GM12878 (cell line): ENCODE data around the gene PDE6A. TPM values are rescaled to one million over a fixed set of nuclear protein-coding genes. Genes with fewer than 3 reads are reported as not detected.

Experiments used
- ATAC-seq: fragments of 200-7000 bp; cut with Tn5 transposase; 3 replicates; pipeline ENCODE4 v1.9.1; 2020; ENCODE audit warnings: mild to moderate bottlenecking, moderate library complexity
- BruUV-seq: library from RNA; stranded (reverse); fragments of 400-500 nt; replicated peaks from 2 replicates; lab custom pipeline; 2021; lab: Mats Ljungman, UMichigan
- CTCF ChIA-PET: fragments of 300-600 bp; sonication (Branson Sonifier 250); formaldehyde crosslinking; extraction: SDS; loops from one replicate; lab custom pipeline; 2021; ENCODE audit warnings: inconsistent platforms; lab: Yijun Ruan, JAX
- POLR2A ChIA-PET: fragments of 350-600 bp; formaldehyde crosslinking; extraction: SDS; loops from one replicate; lab custom pipeline; 2021; ENCODE audit warnings: inconsistent platforms; lab: Charles Lee
- RAD21 ChIA-PET: fragments of 300-600 bp; sonication (Branson Sonifier 250); formaldehyde crosslinking; loops from one replicate; lab custom pipeline; 2023; ENCODE audit warnings: antibody characterized with exemption; ENCODE audit not compliant: unreplicated experiment; lab: Charles Lee
- SMC1A ChIA-PET: fragments of 300-600 bp; sonication (Branson Sonifier 250); formaldehyde crosslinking; loops from one replicate; lab custom pipeline; 2023; ENCODE audit not compliant: unreplicated experiment, uncharacterized antibody; lab: Charles Lee
- DNase-seq: peaks from one replicate; pipeline ENCODE4 v3.0.0-alpha.2; 2011; ENCODE audit warnings: low read depth, low spot score
- FAIRE-seq: peaks from 3 replicates; lab custom pipeline; 2011; peaks lifted over from hg19 to GRCh38; lab: Jason Lieb, UNC
- H2AFZ ChIP-seq: 2 replicates; pipeline ENCODE4 v1.6.0; 2011; ENCODE audit warnings: low read depth, low read length, control low read depth; ENCODE audit not compliant: control insufficient read depth
- H3K27ac ChIP-seq: 2 replicates; pipeline ENCODE4 v1.5.1; 2011; ENCODE audit warnings: control low read depth; ENCODE audit not compliant: control insufficient read depth, insufficient read depth
- H3K27me3 ChIP-seq, 2 experiments: replicated peaks in 1 of 2; 2 replicates each; pipeline versions ENCODE4 v1.6.0 to v1.6.1; 2011; ENCODE audit warnings: low read length in 1 of 2; ENCODE audit not compliant: control insufficient read depth in 2 of 2, insufficient read depth in 2 of 2
- H3K36me3 ChIP-seq, 2 experiments: 2 replicates each; pipeline ENCODE4 v1.5.1; 2011; ENCODE audit warnings: low read length in 1 of 2; ENCODE audit not compliant: control insufficient read depth in 2 of 2, insufficient read depth in 2 of 2
- H3K4me1 ChIP-seq: 2 replicates; pipeline ENCODE4 v1.6.1; 2011; ENCODE audit warnings: mild to moderate bottlenecking, low read length, moderate library complexity, mixed read lengths; ENCODE audit not compliant: control insufficient read depth, insufficient read depth
- H3K4me2 ChIP-seq: 2 replicates; pipeline ENCODE4 v1.6.0; 2011; ENCODE audit warnings: control low read depth; ENCODE audit not compliant: control insufficient read depth, insufficient read depth
- H3K4me3 ChIP-seq: fragments of 200-600 bp; sonication (generic); 2 replicates; pipeline ENCODE4 v1.5.1; 2016
- H3K79me2 ChIP-seq: 2 replicates; pipeline ENCODE4 v1.6.0; 2011; ENCODE audit warnings: low read length; ENCODE audit not compliant: control insufficient read depth, insufficient read depth
- H3K9ac ChIP-seq: 2 replicates; pipeline ENCODE4 v1.8.0; 2011; ENCODE audit warnings: low read length, control low read depth, mixed read lengths; ENCODE audit not compliant: control insufficient read depth, insufficient read depth
- H3K9me3 ChIP-seq: replicated peaks from 3 replicates; pipeline ENCODE4 v1.5.1; 2011; ENCODE audit warnings: mild to moderate bottlenecking, low read length; ENCODE audit not compliant: control insufficient read depth, insufficient read depth
- H4K20me1 ChIP-seq: 2 replicates; pipeline ENCODE4 v1.6.0; 2011; ENCODE audit not compliant: control insufficient read depth, insufficient read depth
- CHD1 ChIP-seq: IDR thresholded peaks from 2 replicates; pipeline ENCODE4 v1.6.1; 2012; ENCODE audit warnings: low read depth, low read length, improper control_type of control experiment
- CREB1 ChIP-seq: IDR thresholded peaks from 2 replicates; pipeline ENCODE4 v1.6.1; 2012; ENCODE audit warnings: low read depth, mild to moderate bottlenecking, inconsistent platforms
- EP300 ChIP-seq, 2 experiments: fragments of 150-350 bp in 1 of 2; IDR thresholded peaks; 2 replicates each; pipeline ENCODE4 v1.6.1; 2011 to 2012; ENCODE audit warnings: low read depth in 2 of 2, low read length in 2 of 2, borderline replicate concordance in 1 of 2, improper control_type of control experiment in 1 of 2, inconsistent platforms in 1 of 2; ENCODE audit not compliant: control insufficient read depth in 1 of 2
- IKZF1 ChIP-seq: fragments of 450-650 bp; conservative IDR thresholded peaks from 2 replicates; pipeline ENCODE4 v1.6.1; 2017; ENCODE audit warnings: antibody characterized with exemption, mild to moderate bottlenecking
- IRF3 ChIP-seq: fragments of 450-650 bp; IDR thresholded peaks from 2 replicates; pipeline ENCODE4 v1.6.1; 2014; ENCODE audit warnings: mild to moderate bottlenecking
- NFXL1 ChIP-seq: fragments of 450-650 bp; IDR thresholded peaks from 2 replicates; pipeline ENCODE4 v1.6.1; 2017; ENCODE audit warnings: antibody characterized with exemption, mild to moderate bottlenecking, borderline replicate concordance
- PAX8 ChIP-seq: fragments of 450-650 bp; IDR thresholded peaks from 2 replicates; pipeline ENCODE4 v1.6.1; 2017; ENCODE audit warnings: mild to moderate bottlenecking, moderate library complexity
- PKNOX1 ChIP-seq: fragments of 450-650 bp; IDR thresholded peaks from 2 replicates; pipeline ENCODE4 v1.6.1; 2016; ENCODE audit warnings: mild to moderate bottlenecking
- RAD51 ChIP-seq: fragments of 450-650 bp; IDR thresholded peaks from 2 replicates; pipeline ENCODE4 v1.6.1; 2016; ENCODE audit warnings: moderate library complexity, mild to moderate bottlenecking, inconsistent platforms
- RCOR1 ChIP-seq: conservative IDR thresholded peaks from 2 replicates; pipeline ENCODE4 v1.6.1; 2012; ENCODE audit warnings: low read depth, low read length, improper control_type of control experiment
- RFX5 ChIP-seq: IDR thresholded peaks from 2 replicates; pipeline ENCODE4 v1.6.1; 2011; ENCODE audit warnings: low read depth, low read length, improper control_type of control experiment
- STAT1 ChIP-seq: fragments of 450-650 bp; conservative IDR thresholded peaks from 2 replicates; pipeline ENCODE4 v1.6.1; 2014; ENCODE audit warnings: antibody characterized with exemption, mild to moderate bottlenecking
- STAT3 ChIP-seq: IDR thresholded peaks from 2 replicates; pipeline ENCODE4 v1.6.1; 2011; ENCODE audit warnings: low read depth, low read length, improper control_type of control experiment
- SUPT20H ChIP-seq: IDR thresholded peaks from 2 replicates; pipeline ENCODE4 v1.6.1; 2011; ENCODE audit warnings: low read depth, mild to moderate bottlenecking, low read length, moderate library complexity, borderline replicate concordance; ENCODE audit not compliant: control insufficient read depth
- TCF12 ChIP-seq: IDR thresholded peaks from 2 replicates; pipeline ENCODE4 v1.6.1; 2011; ENCODE audit warnings: low read depth, mild to moderate bottlenecking, low read length
- ZBED1 ChIP-seq: IDR thresholded peaks from 2 replicates; pipeline ENCODE4 v1.6.1; 2016; ENCODE audit warnings: borderline replicate concordance
- ZZZ3 ChIP-seq: IDR thresholded peaks from 2 replicates; pipeline ENCODE4 v1.6.1; 2011; ENCODE audit warnings: low read depth; ENCODE audit not compliant: control insufficient read depth, insufficient read length
- WGBS: methylation state at CpG from one replicate; pipeline ENCODE4 v1.1.6; 2016; ENCODE audit warnings: low lambda C conversion rate; ENCODE audit not compliant: insufficient replicate concordance, insufficient coverage; ENCODE audit errors: missing lambda C conversion rate; 5-methylcytosine and 5-hydroxymethylcytosine counted together
- in situ Hi-C: fragments of 300-500 bp; cut with MboI; formaldehyde crosslinking; loops from 9 replicates; pipeline ENCODE4 v1.14.3; 2018; ENCODE audit warnings: mixed read lengths
- intact Hi-C: fragments of 100-400 bp; cut with micrococcal nuclease; formaldehyde crosslinking; loops from one replicate; pipeline ENCODE4 v1.14.2; 2022; ENCODE audit not compliant: unreplicated experiment
- polyA plus RNA-seq, 11 experiments: library from polyadenylated mRNA; depleted of rRNA in 4 of 11; unstranded in 6 of 11; stranded (reverse) in 5 of 11; fragments of >200 nt; fragmentation: Nextera tagmentation in 4 of 11; fragmentation: Illumina TruSeq in 1 of 11; extraction: Ambion mirVana in 4 of 11; extraction: Trizol in 1 of 11; gene quantifications; 1 replicate in 1 of 11; 2 replicates in 10 of 11; pipeline versions ENCODE4 v1.2.1 to v1.2.3, GENCODE V29; 2011 to 2016; ENCODE audit warnings: inconsistent platforms in 2 of 11, missing spikeins in 2 of 11, low read depth in 1 of 11
- total RNA-seq, 4 experiments: library from RNA; depleted of rRNA in 3 of 4; stranded (reverse); fragments of >200 nt in 3 of 4; fragmentation: Illumina TruSeq in 1 of 4; extraction: Trizol in 1 of 4; gene quantifications; 2 replicates each; pipeline versions ENCODE4 v1.2.1 to v1.2.3, GENCODE V29; 2013 to 2021
- TF ChIP-seq, protein P1 (sequence below): fragments of 450-650 bp; IDR thresholded peaks from 2 replicates; pipeline ENCODE4 v1.6.1; 2016; ENCODE audit warnings: mild to moderate bottlenecking

The PDE6A gene
- total and polyA plus RNA-seq, 10 of the 15 experiments (the other 5 are each of a cell fraction or from before 2014, with no cell fraction given) = 0.05 to 0.26 TPM; not detected in 8

GRCh38 chr5:149808264-149808982 is 136.2 kb downstream of the PDE6A start:
- H3K9ac ChIP-seq = no peak overlapping the region
- 83% methylated on average over 5 of the region's 5 CpGs for WGBS
- no peaks in the 10 kb centered on the region for H4K20me1 ChIP-seq
- peaks cover 60% of the 10 kb centered on the region for H3K4me1 ChIP-seq
- no peaks in the 10 kb centered on the region for H3K27me3 ChIP-seq
- no TSS peak for BruUV-seq
- peaks cover 6 to 8% of the 10 kb centered on the region in 2 experiments; a peak in 2 of 4 replicates for H3K36me3 ChIP-seq
- no peak for TF ChIP-seq NFXL1
- no peak for TF ChIP-seq TCF12
- TF ChIP-seq PAX8 = no peak
- TF ChIP-seq IRF3 = no peak
- TF ChIP-seq RAD51 = no peak
- TF ChIP-seq ZZZ3 = no peak
- no peak for TF ChIP-seq RFX5
- TF ChIP-seq SUPT20H = no peak
- TF ChIP-seq, protein P1, sequence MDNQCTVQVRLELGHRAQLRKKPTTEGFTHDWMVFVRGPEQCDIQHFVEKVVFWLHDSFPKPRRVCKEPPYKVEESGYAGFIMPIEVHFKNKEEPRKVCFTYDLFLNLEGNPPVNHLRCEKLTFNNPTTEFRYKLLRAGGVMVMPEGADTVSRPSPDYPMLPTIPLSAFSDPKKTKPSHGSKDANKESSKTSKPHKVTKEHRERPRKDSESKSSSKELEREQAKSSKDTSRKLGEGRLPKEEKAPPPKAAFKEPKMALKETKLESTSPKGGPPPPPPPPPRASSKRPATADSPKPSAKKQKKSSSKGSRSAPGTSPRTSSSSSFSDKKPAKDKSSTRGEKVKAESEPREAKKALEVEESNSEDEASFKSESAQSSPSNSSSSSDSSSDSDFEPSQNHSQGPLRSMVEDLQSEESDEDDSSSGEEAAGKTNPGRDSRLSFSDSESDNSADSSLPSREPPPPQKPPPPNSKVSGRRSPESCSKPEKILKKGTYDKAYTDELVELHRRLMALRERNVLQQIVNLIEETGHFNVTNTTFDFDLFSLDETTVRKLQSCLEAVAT = no peak
- no peak for TF ChIP-seq CHD1
- TF ChIP-seq IKZF1 = no peak
- TF ChIP-seq ZBED1 = no peak
- TF ChIP-seq CREB1 = no peak
- TF ChIP-seq EP300 (IDR thresholded peaks at IDR 0.05; ENCODE audit: borderline replicate concordance in 1 of 2, control insufficient read depth in 1 of 2, low read depth in 2 of 2, low read length in 2 of 2) = no peak
- TF ChIP-seq STAT1 = no peak
- TF ChIP-seq PKNOX1 = no peak
- no peak for TF ChIP-seq RCOR1
- no peak for TF ChIP-seq STAT3
- SMC1A ChIA-PET = interaction anchor here (0.7 to 23.9 kb wide), 7 partner anchors 8 to 141 kb away, joined by 3 to 329 read pairs (median 29); no protein-coding TSS in a partner anchor
- no peak overlapping the region for H2AFZ ChIP-seq
- CTCF ChIA-PET = interaction anchor here (0.6 to 1.4 kb wide), 5 partner anchors 20 to 171 kb away, joined by 3 to 5 read pairs (median 3); no protein-coding TSS in a partner anchor
- no peak overlapping the region for H3K4me3 ChIP-seq
- ATAC-seq (no peak), FAIRE-seq (no peak), DNase-seq (no peak)
- no peak overlapping the region for H3K4me2 ChIP-seq
- intact Hi-C loops (loop anchor here (10.0 kb wide), 1 partner anchor 1346 kb away; the partner anchor contains the start of gene ANXA6), in situ Hi-C loops (no loop called here)
- no peak overlapping the region for H3K27ac ChIP-seq
- RAD21 ChIA-PET = interaction anchor here (1.3 kb wide), 1 partner anchor 27 kb away, joined by 5 read pairs; no protein-coding TSS in a partner anchor
- POLR2A ChIA-PET = interaction anchor here (0.6 to 8.4 kb wide), 2 partner anchors 22 to 1645 kb away, joined by 7 to 70 read pairs; no protein-coding TSS in a partner anchor
- H3K9me3 ChIP-seq = no peaks in the 10 kb centered on the region
- peaks cover 57% of the 10 kb centered on the region for H3K79me2 ChIP-seq
